Loucy (cell line): ENCODE data around the gene MYH7.

Experiments used
- CTCF ChIP-seq: fragments of 200-600 bp; sonication (generic); conservative IDR thresholded peaks from 2 replicates; pipeline ENCODE4 v1.5.1; 2014; ENCODE audit warnings: mild to moderate bottlenecking, antibody characterized with exemption, low read length
- EZH2phosphoT487 ChIP-seq: fragments of 200-600 bp; IDR thresholded peaks from 2 replicates; pipeline ENCODE4 v1.6.1; 2018; ENCODE audit warnings: antibody characterized with exemption, mild to moderate bottlenecking, moderate library complexity, borderline replicate concordance

- TF ChIP-seq CTCF = no peak
- TF ChIP-seq EZH2phosphoT487 = no peak
These were observed 52.6 kb downstream of the MYH7 start for GRCh38 chr14:23382731-23383440.
